DND-41 (cell line): Measurements from ENCODE around the gene NAALADL1.
A peak's percentile ranks its signal among the peaks of the same experiment; 100 is the strongest.
"Not testable (repeated sequence)": the region's sequence is repeated elsewhere in the genome, so short reads cannot be mapped to it uniquely, and the experiment has no call there.

Source experiments
- ATAC-seq: fragments of 200-7000 bp; cut with Tn5 transposase; 3 replicates; pipeline ENCODE4 v1.9.1; 2021; ENCODE audit warnings: low read depth; ENCODE audit not compliant: insufficient read depth
- DNase-seq: peaks from one replicate; pipeline ENCODE4 v3.0.0-alpha.2; 2020
- H2AFZ ChIP-seq: 2 replicates; pipeline ENCODE4 v1.6.0; 2012; ENCODE audit warnings: low read depth, low read length
- H3K27ac ChIP-seq: 2 replicates; pipeline ENCODE4 v1.5.1; 2012; ENCODE audit warnings: low read length, inconsistent platforms
- H3K27me3 ChIP-seq: fragments of 200-600 bp; sonication (generic); 2 replicates; pipeline ENCODE4 v1.6.0; 2012; ENCODE audit warnings: low read length, mild to moderate bottlenecking, inconsistent platforms; ENCODE audit not compliant: insufficient read depth, poor library complexity
- H3K36me3 ChIP-seq: 2 replicates; pipeline ENCODE4 v1.5.1; 2012; ENCODE audit warnings: low read length, inconsistent platforms; ENCODE audit not compliant: insufficient read depth
- H3K4me1 ChIP-seq: 2 replicates; pipeline ENCODE4 v1.5.1; 2012; ENCODE audit warnings: mild to moderate bottlenecking, low read length; ENCODE audit not compliant: insufficient read depth
- H3K4me2 ChIP-seq: 2 replicates; pipeline ENCODE4 v1.6.0; 2012; ENCODE audit warnings: mild to moderate bottlenecking, moderate library complexity, low read length, inconsistent platforms; ENCODE audit not compliant: insufficient read depth
- H3K4me3 ChIP-seq, 2 experiments: fragments of 200-600 bp in 1 of 2; shearing (Covaris generic) in 1 of 2; 2 replicates each; pipeline ENCODE4 v1.5.1; 2012 to 2016; ENCODE audit warnings: inconsistent platforms in 2 of 2, low read length in 2 of 2, mild to moderate bottlenecking in 2 of 2, low read depth in 1 of 2, moderate library complexity in 1 of 2
- H3K79me2 ChIP-seq: 2 replicates; pipeline ENCODE4 v1.6.0; 2012; ENCODE audit warnings: low read length, inconsistent platforms; ENCODE audit not compliant: insufficient read depth
- H3K9ac ChIP-seq: 2 replicates; pipeline ENCODE4 v1.6.0; 2012; ENCODE audit warnings: low read depth, mild to moderate bottlenecking, inconsistent platforms, low read length, moderate library complexity
- H3K9me3 ChIP-seq: 2 replicates; pipeline ENCODE4 v1.5.1; 2012; ENCODE audit warnings: low read length, moderate library complexity, mild to moderate bottlenecking, inconsistent platforms; ENCODE audit not compliant: insufficient read depth, severe bottlenecking
- H4K20me1 ChIP-seq: 2 replicates; pipeline ENCODE4 v1.6.0; 2012; ENCODE audit warnings: low read length; ENCODE audit not compliant: insufficient read depth
- EZH2 ChIP-seq: IDR thresholded peaks from 3 replicates; pipeline ENCODE4 v1.6.1; 2012; ENCODE audit warnings: borderline replicate concordance, low read depth, mild to moderate bottlenecking, moderate library complexity, low read length, inconsistent platforms; ENCODE audit not compliant: severe bottlenecking
- TF ChIP-seq, protein P1 (sequence below): IDR thresholded peaks from 2 replicates; pipeline ENCODE4 v1.5.1; 2012; ENCODE audit warnings: borderline replicate concordance, low read length, moderate library complexity, mild to moderate bottlenecking; ENCODE audit not compliant: poor library complexity, severe bottlenecking; ENCODE audit errors: extremely low read depth

Gene NAALADL1

DNA sequence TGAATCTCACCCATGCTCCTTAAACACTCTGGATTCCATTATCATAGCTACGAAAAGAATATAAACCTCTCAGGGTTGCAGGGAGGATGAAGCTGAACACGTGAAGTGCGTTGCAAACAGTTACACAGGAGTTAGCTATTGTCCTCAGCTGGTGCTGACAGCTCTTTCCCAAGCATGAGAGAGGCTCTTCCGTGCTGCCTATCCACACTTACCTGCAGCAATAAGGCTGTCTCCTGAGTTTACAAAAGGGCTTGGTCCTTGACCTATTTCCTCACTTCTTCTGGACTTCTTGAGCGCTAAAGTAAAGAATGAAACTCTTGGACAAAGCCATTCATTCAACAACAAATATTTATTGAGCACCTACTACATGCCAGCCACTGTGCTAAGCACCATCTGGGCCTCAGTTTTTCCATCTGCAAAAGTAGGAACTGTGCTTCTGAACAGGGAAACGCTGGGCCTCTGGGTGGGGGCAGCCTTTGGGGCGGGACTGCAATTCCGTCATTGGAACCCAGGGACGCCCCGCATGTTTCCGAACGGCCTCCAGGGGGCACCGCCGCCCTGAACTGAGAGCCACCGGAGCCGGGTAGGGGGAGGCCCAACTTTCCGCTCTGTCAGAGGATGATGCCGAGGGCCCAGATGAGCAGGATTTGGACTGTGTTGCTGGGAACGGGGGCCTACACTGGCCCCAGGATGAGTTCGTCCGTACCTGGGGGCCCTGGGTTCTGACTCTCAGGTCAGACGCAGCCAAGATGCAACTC, 45.0 kb downstream of the NAALADL1 start:
- Histone ChIP-seq H3K9me3 (no peaks in the 10 kb centered on the region), H3K4me3 (peak overlapping the region; percentile 77 to 85; a peak in 3 of 4 replicates), H3K4me2 (peak overlapping the region; percentile 81), H4K20me1 (peaks cover 10% of the 10 kb centered on the region), H2AFZ (peak overlapping the region; percentile 93), H3K9ac (peak overlapping the region; percentile 92), H3K27ac (peak overlapping the region; percentile 98), H3K79me2 (peaks cover 36% of the 10 kb centered on the region), H3K4me1 (peaks cover 31% of the 10 kb centered on the region), H3K36me3 (peaks cover 19% of the 10 kb centered on the region), H3K27me3 (no peaks in the 10 kb centered on the region)
- TF ChIP-seq, protein P1, sequence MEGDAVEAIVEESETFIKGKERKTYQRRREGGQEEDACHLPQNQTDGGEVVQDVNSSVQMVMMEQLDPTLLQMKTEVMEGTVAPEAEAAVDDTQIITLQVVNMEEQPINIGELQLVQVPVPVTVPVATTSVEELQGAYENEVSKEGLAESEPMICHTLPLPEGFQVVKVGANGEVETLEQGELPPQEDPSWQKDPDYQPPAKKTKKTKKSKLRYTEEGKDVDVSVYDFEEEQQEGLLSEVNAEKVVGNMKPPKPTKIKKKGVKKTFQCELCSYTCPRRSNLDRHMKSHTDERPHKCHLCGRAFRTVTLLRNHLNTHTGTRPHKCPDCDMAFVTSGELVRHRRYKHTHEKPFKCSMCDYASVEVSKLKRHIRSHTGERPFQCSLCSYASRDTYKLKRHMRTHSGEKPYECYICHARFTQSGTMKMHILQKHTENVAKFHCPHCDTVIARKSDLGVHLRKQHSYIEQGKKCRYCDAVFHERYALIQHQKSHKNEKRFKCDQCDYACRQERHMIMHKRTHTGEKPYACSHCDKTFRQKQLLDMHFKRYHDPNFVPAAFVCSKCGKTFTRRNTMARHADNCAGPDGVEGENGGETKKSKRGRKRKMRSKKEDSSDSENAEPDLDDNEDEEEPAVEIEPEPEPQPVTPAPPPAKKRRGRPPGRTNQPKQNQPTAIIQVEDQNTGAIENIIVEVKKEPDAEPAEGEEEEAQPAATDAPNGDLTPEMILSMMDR: peak; percentile 74
- no peak for TF ChIP-seq EZH2
- DNase-seq (peak; percentile 95), ATAC-seq (peak; percentile 86)

DNA sequence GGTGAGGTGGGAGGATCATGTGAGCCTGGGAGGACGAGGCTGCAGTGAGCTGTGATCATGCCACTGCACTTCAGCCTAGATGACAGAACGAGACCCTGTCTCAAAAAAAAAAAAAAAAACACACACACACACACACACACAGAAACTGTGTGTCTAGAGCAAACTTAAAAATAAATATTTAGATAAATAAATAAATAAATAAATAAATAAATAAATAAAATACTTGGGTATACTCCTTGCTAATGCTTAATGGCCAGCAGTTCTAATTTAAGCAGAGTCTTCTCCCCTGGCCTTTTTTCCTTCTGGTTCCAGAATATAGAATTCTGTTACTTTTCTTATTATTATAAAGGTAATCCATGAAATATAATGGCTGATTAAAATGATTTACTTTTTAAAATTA, 49.5 kb downstream of the NAALADL1 start:
- no peak for ATAC-seq
- no peak for TF ChIP-seq EZH2
- TF ChIP-seq, protein P1: no peak
- no peaks in the 10 kb centered on the region for H3K9me3 ChIP-seq
- no peak for DNase-seq
- H2AFZ ChIP-seq: no peak overlapping the region
- H3K27ac ChIP-seq: no peak overlapping the region
- no peak overlapping the region for H3K4me2 ChIP-seq
- H3K79me2 ChIP-seq: no peaks in the 10 kb centered on the region
- no peak overlapping the region for H3K4me3 ChIP-seq
- no peak overlapping the region for H3K9ac ChIP-seq
- H4K20me1 ChIP-seq: no peaks in the 10 kb centered on the region
- H3K36me3 ChIP-seq: no peaks in the 10 kb centered on the region
- peaks cover 8% of the 10 kb centered on the region for H3K4me1 ChIP-seq
- H3K27me3 ChIP-seq: no peaks in the 10 kb centered on the region

DNA sequence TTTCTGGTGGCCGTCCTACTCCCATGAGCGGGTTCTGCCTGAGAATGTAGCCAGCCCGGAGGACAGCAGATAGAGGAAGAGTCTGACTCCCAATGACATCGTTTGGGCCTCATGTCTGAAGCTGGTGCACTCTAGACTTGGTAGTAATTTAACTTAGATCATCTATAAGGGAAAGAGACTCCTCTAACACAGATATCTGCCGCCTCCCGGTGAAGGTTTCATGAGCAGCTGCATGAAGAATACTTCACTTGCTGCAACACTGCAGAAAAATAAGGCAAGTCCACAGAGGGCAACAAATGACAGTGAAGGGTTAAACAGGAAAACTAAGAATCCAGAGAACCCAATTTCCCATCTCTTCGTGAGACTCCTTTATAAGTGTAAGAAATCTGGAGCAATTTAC, 50.3 kb downstream of the NAALADL1 start:
- no peak for ATAC-seq
- TF ChIP-seq EZH2: no peak
- TF ChIP-seq, protein P1: no peak
- Histone ChIP-seq H3K79me2 (no peaks in the 10 kb centered on the region), H3K4me3 (no peak overlapping the region), H3K9ac (no peak overlapping the region), H3K4me2 (no peak overlapping the region), H2AFZ (0 out of 2 replicates have a peak overlapping the region, but pooled peaks have one; percentile 17), H3K27me3 (no peaks in the 10 kb centered on the region), H3K4me1 (peaks cover 4% of the 10 kb centered on the region), H3K36me3 (no peaks in the 10 kb centered on the region), H4K20me1 (no peaks in the 10 kb centered on the region), H3K9me3 (no peaks in the 10 kb centered on the region), H3K27ac (no peak overlapping the region)
- DNase-seq: no peak

DNA sequence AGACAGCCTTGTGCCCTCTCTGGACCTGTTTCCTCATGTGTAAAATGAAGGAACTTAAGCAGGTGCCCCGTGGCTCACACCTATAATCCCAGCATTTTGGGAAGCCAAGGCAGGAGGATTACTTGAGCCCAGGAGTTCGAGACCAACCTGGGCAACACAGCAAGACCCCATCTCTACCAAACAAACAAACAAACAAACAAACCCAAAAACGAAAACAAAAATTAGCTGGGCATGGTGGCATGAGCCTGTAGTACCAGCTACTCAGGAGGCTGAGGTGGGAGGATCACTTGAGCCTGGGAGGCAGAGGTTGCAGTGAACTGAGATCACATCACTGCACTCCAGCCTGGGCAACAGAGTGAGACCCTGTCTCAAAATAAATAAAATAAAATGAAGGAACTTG, 54.4 kb downstream of the NAALADL1 start:
- H3K4me2 ChIP-seq, H3K9me3 ChIP-seq, H3K27ac ChIP-seq, H4K20me1 ChIP-seq, H3K9ac ChIP-seq, H2AFZ ChIP-seq, DNase-seq, H3K4me3 ChIP-seq, H3K36me3 ChIP-seq, H3K79me2 ChIP-seq, ATAC-seq, H3K27me3 ChIP-seq: not testable (repeated sequence)
- peaks cover 12% of the 10 kb centered on the region for H3K4me1 ChIP-seq
